ENCODE measurements around the gene NPR1.

- TF ChIP-seq CTCF (conservative IDR thresholded peaks at IDR 0.05; ENCODE audit: low read depth, low read length) (no peak), EZH2 (IDR thresholded peaks at IDR 0.05; ENCODE audit: borderline replicate concordance, low read depth, low read length, poor library complexity, severe bottlenecking) (no peak)
These were observed 17.3 kb upstream of the NPR1 start for GRCh38 chr1:153661111-153661708.
